Fibroblast of skin of back (primary cell): Measurements from ENCODE around the gene SLC22A25. TPM values are rescaled to one million over a fixed set of nuclear protein-coding genes. Genes with fewer than 3 reads are reported as not detected.
"Not testable (repeated sequence)": the region's sequence is repeated elsewhere in the genome, so short reads cannot be mapped to it uniquely, and the experiment has no call there.

Source experiments
- DNase-seq: peaks from one replicate; pipeline ENCODE4 v3.0.0-alpha.2; 2013
- polyA plus RNA-seq, 2 experiments: library from polyadenylated mRNA; unstranded; fragments of 120-200 nt; gene quantifications; one replicate each; pipeline ENCODE4 v1.2.1, GENCODE V29; 2013; ENCODE audit not compliant: insufficient read length in 2 of 2

SLC22A25 gene
- polyA plus RNA-seq (2013, experiment 1 of 2; ENCODE audit: insufficient read length), result not detected
- polyA plus RNA-seq (2013, experiment 2 of 2; ENCODE audit: insufficient read length), result not detected

DNA sequence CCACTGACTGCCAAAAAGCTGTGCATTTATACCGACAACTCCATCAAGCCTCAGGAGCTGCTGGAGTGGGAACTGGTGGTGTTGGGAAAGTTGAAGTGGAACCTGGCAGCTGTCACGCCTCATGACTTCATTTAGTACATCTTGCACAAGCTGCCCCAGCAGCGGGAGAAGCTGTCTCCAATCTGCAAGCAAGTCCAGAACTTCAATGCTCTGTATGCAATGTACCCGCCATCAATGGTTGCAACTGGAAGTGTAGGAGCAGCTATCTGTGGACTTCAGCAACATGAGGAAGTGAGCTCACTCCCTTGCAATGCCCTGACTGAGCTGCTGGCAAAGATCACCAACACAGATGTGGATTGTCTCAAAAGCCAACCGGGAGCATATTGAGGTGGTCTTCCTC is at the start of gene SLC22A25:
SLC22A25 (minus strand) TSS at position 67 of the 400 bp plus-strand sequence. CDS start 13,947 bp downstream, outside the sequence.
- no peak for DNase-seq

DNA sequence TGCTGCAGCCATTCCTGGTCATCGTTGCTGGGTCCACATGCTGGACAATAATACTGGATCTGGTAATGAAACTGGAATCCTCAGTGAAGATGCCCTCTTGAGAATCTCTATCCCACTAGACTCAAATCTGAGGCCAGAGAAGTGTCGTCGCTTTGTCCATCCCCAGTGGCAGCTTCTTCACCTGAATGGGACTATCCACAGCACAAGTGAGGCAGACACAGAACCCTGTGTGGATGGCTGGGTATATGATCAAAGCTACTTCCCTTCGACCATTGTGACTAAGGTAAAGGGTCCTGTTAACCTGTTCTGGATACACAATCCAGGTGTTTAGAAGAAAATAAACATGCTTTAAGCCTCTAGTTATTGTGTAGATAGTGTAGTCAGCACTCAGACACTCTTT is 46.9 kb upstream of the SLC22A25 start:
- DNase-seq, result no peak

DNA sequence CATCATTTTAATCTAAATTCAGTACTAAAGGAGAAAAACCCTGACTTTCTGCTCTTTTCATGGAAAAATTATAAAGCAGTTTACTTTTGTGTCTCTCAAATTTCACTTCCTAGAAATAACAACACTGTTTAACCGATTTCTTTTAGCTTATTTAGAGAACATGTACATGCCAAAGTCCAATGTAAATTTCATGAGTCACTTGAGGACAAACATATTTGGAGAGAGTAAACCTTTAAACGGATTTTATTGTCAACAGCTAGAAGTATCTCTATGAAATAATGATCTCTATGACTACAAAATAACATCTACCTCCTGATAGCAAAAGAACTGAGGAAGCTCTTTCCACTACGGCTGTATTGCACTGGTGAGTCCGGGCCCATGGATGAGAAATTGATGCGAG is 46.3 kb upstream of the SLC22A25 start:
- DNase-seq, result no peak

DNA sequence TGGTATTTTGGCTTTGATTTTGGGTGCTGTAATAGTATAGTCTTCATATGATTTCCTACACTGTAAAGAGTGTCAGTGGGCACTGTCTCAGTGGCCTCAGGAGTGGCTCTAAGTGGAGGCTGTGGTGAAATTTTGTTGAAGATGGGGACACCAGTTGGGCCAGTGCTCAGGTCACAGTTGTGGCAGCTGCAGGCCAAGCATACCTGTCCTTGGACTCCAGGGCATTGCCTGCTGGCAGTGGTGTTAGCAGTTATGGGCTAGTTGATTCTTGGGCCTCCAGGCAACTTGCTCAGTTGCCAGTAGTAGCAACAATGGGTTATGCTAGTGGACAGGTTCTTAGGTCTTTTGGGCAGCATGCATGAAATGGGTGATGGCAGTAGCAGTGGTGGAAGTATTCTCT is 39.2 kb upstream of the SLC22A25 start:
- no peak for DNase-seq

GRCh38 chr11:63280920-63281319 is 37.5 kb upstream of the SLC22A25 start:
- DNase-seq, result no peak

DNA sequence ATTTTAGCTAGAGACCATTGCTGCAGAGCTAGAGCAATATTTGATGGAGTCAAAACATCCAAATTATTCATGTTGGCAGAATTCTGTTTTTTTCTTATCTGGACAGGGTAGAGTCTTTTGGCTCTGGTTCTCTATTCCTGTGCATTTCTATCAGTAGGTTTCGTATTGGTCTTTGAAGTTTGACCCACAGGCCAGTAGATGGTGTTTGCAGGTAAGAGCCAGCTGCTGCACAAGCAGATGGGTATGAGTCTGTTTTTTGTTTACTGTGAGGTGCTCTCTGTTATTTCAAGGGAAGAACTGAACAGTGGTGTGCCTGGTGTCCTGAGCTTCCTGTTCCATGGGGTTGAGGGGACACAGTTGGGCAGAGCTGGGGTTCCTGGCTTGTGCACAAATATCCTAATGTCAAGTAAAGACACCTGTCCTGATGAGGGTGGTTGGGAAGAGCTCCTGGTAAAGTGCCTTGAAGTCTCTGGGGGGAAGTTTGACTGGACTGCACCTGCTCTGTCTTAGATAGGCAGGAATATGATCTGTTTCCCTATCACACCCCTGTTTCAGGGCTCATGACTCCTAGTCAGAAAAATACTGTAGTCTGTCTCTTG is 34.0 kb upstream of the SLC22A25 start:
- no peak for DNase-seq

DNA sequence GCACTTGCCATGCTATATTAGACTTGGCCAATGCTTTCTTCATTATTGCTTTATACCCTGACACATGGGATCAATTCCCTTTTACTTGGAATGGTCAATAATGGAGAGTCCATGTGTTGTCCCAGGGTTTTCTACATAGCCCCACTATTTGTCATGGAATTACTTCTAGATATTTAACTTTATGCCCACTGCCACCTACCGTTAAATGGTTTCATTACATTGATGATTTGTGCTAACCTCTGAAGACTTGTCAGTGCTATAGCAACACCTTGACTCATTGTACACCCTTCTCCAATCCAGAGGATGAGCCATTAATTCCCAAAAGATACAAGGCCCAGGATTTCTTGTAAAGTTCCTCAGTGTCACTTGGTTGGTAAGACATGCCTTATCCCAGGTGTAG is 31.4 kb upstream of the SLC22A25 start:
- DNase-seq, result no peak

- no peak for DNase-seq
Measured at GRCh38 chr11:63273685-63274084, 30.3 kb upstream of the SLC22A25 start.

GRCh38 chr11:63262547-63262946 is 19.1 kb upstream of the SLC22A25 start:
- no peak for DNase-seq

- DNase-seq, result no peak
Measured at GRCh38 chr11:63251312-63251711, 7.9 kb upstream of the SLC22A25 start.

GRCh38 chr11:63250162-63251050 is 7.0 kb upstream of the SLC22A25 start:
- no peak for DNase-seq

DNA sequence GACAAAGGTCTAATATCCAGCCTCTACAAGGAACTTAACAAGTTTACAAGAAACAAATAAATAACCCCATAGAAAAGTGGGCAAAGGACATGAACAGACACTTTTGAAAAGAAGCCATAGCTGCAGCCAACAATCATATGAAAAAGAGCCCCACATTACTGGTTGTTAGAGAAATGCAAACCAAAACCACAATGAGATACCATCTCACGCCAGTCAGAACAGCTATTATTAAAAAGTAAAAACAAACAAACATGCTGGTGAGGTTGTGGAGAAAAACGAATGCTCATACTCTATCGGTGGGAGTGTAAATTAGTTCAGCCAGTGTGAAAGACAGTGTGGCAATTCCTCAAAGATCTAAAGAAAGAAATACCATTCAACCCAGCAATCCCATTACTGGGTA is 5.6 kb upstream of the SLC22A25 start:
- DNase-seq, result no peak

DNA sequence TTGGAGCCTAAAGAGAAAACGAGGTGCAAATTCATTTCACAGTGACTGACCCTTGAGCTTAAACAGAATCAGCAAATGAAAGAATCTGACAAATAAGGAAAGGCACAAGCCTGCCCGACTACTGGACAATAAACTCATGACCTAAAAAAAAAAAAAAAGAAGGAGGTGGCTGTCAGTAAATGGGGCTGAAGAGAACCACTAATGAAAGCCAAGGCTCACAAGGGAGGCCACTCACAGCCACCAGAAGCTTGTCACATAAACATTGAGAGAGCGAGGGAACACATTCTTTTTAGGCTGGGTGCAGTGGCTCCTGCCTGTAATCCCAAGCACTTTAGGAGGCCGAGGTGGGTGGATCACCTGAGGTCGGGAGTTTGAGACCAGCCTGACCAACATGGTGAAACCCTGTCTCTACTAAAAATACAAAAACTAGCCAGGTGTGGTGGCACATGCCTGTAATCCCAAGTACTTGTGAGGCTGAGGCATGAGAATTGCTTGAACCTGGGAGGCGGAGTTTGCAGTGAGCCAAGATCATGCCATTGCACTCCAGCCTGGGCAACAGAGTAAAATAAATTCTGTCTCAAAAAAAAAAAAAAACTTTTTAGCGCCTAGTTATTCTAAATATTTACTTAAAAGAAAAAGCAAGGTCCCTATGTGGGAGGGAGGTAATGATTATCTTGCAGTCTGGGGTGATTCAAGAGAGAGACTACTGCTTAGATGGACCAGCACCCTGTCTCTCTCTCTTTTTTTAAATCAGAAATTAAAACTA is 4.0 kb upstream of the SLC22A25 start:
- DNase-seq, result not testable (repeated sequence)

GRCh38 chr11:63246045-63246444 is 2.6 kb upstream of the SLC22A25 start:
- no peak for DNase-seq

- DNase-seq, result no peak
Measured at GRCh38 chr11:63244862-63245261, 1.5 kb upstream of the SLC22A25 start.

GRCh38 chr11:63242089-63242781 is 1.2 kb downstream of the SLC22A25 start:
- DNase-seq, result no peak

DNA sequence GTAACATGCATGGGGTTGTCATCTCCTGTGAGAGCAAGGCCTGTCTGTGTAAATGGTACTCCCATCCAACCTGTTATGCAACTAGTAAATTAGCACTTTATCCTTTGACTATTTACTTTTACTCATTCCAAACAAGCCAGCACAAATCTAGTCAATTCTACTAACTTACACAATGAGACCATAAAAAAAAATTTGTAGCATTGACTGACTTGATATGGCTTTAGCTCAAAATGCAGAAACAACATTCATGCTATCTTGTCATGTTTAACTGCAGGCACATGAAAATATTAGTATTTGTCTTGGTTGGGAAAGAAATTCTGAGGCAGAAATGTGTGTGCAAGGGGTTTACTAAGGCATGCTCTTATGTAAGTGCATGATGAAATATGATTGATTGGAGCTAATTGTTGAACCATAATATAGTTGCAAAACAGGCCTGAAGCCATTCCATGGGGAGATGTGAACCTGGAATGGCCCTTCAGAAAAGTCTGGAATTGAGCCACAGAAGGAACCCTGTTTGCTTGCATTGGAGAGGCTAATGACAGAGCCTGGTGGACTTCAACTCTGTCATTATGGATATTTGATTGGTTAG is 2.5 kb downstream of the SLC22A25 start:
- no peak for DNase-seq

- no peak for DNase-seq
Measured at GRCh38 chr11:63240098-63240497, 3.3 kb downstream of the SLC22A25 start.

- DNase-seq, result no peak
Measured at GRCh38 chr11:63239254-63239653, 4.1 kb downstream of the SLC22A25 start.

DNA sequence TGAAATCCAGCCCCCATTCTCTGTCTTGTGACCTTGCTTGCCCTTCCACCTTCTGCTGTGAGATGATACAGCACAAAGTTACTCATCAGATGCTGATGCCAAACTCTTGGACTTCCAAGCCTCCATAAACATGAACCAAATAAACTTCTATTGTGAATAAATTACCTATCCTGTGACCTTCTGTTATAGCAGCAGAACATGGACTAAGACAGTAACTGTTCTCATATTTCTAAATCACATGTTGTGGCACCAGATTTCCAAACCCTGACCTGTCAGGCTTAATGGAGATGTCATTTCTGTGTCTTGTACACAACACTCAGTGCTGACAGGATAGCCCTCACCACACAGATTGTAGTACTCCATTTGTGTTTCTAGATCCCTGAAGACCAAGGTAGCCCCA is 6.0 kb downstream of the SLC22A25 start:
- DNase-seq, result no peak

GRCh38 chr11:63235471-63236461 is 7.6 kb downstream of the SLC22A25 start:
- DNase-seq, result not testable (repeated sequence)
